HepG2 (cell line): ENCODE data around the gene MAML1.

Experiments used
- MED1 ChIP-seq: sonication (generic); formaldehyde crosslinking; IDR thresholded peaks from 2 replicates; pipeline ENCODE4 v1.4.0; 2020; ENCODE audit warnings: missing genetic modification reagents
- NR1H2 ChIP-seq: sonication (generic); formaldehyde crosslinking; IDR thresholded peaks from 2 replicates; pipeline ENCODE4 v1.8.1; 2022; ENCODE audit warnings: low read depth, missing genetic modification reagents, borderline replicate concordance
- NR2C2 ChIP-seq: sonication (generic); formaldehyde crosslinking; IDR thresholded peaks from 2 replicates; pipeline ENCODE4 v1.4.0; 2020; ENCODE audit warnings: missing genetic modification reagents, mild to moderate bottlenecking, moderate library complexity, borderline replicate concordance
- POLR2G ChIP-seq: fragments of 200-400 bp; formaldehyde crosslinking; IDR thresholded peaks from 2 replicates; pipeline ENCODE4 v1.6.1; 2018; ENCODE audit warnings: mild to moderate bottlenecking, low read depth, low read length, moderate library complexity
- RNF2 ChIP-seq: fragments of 450-650 bp; conservative IDR thresholded peaks from 2 replicates; pipeline ENCODE4 v1.6.1; 2016; ENCODE audit warnings: low read depth
- SP1 ChIP-seq, 2 experiments: fragments of 450-650 bp in 1 of 2; sonication (generic) in 1 of 2; formaldehyde crosslinking in 1 of 2; IDR thresholded peaks; 2 replicates each; pipeline versions ENCODE4 v1.4.0 to v1.6.1; 2016 to 2020; ENCODE audit warnings: missing genetic modification reagents in 1 of 2
- ZBTB8A ChIP-seq: sonication (generic); formaldehyde crosslinking; IDR thresholded peaks from 2 replicates; pipeline ENCODE4 v1.4.0; 2020; ENCODE audit warnings: mild to moderate bottlenecking, low read depth, missing genetic modification reagents, borderline replicate concordance

- TF ChIP-seq ZBTB8A (CRISPR knock-in tag) (no peak), MED1 (CRISPR knock-in tag) (no peak), NR1H2 (CRISPR knock-in tag) (no peak), NR2C2 (no peak), POLR2G (no peak), RNF2 (no peak), SP1 (IDR thresholded peaks at IDR 0.05) (no peak), SP1 (CRISPR knock-in tag; IDR thresholded peaks at IDR 0.05) (no peak)
Observed at GRCh38 chr5:179724163-179724562, 8.5 kb upstream of the MAML1 start.
